Mesodermal cell (in vitro differentiated cells): ENCODE measurements around the gene GP1BB.

Experiments
- H3K27ac ChIP-seq: 2 replicates; pipeline ENCODE4 v1.7.0; 2013; ENCODE audit warnings: mild to moderate bottlenecking, low read depth, low read length, moderate library complexity; ENCODE audit not compliant: severe bottlenecking
- H3K36me3 ChIP-seq: 2 replicates; pipeline ENCODE4 v1.7.1; 2013; ENCODE audit warnings: mild to moderate bottlenecking, low read length, moderate library complexity; ENCODE audit not compliant: control insufficient read depth, insufficient read depth
- H3K4me1 ChIP-seq: one replicate; pipeline ENCODE4 v1.7.1; 2013; ENCODE audit warnings: mild to moderate bottlenecking, low read length; ENCODE audit not compliant: insufficient read depth, control insufficient read depth, poor library complexity, severe bottlenecking
- H3K4me3 ChIP-seq: 2 replicates; pipeline ENCODE4 v1.7.0; 2013; ENCODE audit warnings: low read length, control low read depth, mild to moderate bottlenecking; ENCODE audit not compliant: insufficient read depth, poor library complexity, severe bottlenecking; ENCODE audit errors: extremely low read depth
- H3K9me3 ChIP-seq: 2 replicates; pipeline ENCODE4 v1.7.1; 2013; ENCODE audit warnings: mild to moderate bottlenecking, low read length, moderate library complexity; ENCODE audit not compliant: control insufficient read depth
- WGBS, 2 experiments: methylation state at CpG; one replicate each; pipeline ENCODE4 v1.1.5; 2013; ENCODE audit warnings: missing lambda C conversion rate in 2 of 2; ENCODE audit not compliant: insufficient coverage in 2 of 2; 5-methylcytosine and 5-hydroxymethylcytosine counted together

Gene GP1BB

DNA sequence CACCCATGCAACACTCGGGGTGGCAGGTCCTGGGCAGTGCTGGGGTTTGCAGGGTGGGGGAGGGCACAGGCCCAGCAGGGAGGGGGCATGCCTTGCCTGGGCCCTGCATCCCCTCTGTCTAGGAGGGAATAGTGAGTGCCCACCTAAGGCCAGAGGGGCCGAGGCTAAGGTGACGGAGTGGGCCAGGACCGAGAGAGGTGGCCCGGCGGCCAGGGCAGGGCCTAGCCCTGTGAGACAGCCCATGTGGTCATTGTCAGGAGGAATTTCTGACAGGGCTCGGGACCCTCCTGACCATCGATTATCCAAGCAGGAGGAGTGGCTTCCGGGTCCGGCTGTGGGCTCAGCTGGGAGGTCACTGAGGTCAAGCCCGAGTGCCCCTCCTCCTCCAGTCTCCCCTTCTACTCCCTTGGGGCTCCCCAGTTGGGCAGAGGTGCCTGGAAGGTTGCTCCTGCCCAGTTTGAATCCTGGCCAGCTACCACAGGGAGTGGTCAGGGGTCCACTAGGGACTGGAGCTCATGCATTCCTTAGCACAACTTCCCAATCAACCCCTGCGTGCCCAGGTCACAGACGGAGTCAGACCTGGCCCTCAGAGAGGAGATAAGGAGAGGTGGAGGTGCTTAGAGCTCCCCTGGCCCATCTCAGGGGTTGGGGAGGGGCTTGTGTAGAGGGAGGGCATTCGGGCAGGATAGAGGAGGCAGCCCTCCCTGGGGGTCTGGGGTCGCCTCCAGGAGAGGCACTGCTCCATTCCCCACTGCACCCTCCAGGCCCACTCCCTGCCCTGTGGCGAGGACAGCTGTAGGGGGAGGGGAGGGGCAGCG, 14.7 kb downstream of the GP1BB start:
- Histone ChIP-seq H3K4me3 (no peak overlapping the region), H3K9me3 (no peaks in the 10 kb centered on the region), H3K4me1 (peaks cover 9% of the 10 kb centered on the region), H3K36me3 (no peaks in the 10 kb centered on the region), H3K27ac (no peak overlapping the region)
- WGBS, 2 experiments = 70 to 83% methylated on average over 11 of the region's 17 CpGs

DNA sequence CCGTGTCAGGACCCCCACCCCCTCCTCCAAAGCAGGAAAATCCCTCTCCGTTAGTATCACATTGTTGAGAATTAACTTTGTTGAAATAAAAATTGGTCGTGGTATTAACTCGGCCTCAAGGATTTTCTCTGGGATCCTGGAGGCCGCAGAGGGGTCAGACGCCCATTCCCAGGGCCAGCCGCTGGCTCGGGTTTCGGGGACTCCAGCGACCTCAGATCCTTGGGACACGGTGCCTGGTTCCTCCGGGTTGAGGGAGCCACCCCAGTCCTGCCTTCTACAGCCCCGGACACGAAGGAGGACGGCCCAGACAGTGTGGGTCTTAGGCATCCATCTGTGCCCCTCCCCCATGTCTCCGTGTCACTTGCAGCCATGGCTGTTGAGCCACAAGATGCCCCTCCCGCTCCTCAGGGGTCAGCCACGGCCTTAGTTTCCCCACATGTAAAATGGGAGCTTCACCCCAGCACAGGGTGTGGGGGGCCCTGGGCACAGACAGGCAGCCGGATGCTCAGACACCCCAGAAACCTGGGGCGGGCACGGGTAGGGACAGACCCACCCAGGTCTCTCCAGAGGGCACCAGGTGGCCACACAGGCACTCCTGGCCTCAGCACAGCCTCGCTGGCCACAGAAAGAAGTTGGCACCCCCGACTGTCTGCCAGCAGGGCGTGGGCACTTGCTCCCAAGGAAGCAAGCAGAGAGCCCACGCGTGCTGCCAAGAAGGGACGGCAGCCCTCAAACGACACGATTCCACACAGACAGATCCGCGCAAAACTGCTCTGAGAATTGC, 15.5 kb downstream of the GP1BB start:
- Histone ChIP-seq H3K4me1 (peaks cover 9% of the 10 kb centered on the region), H3K27ac (no peak overlapping the region), H3K9me3 (no peaks in the 10 kb centered on the region), H3K36me3 (no peaks in the 10 kb centered on the region), H3K4me3 (no peak overlapping the region)
- 84 to 86% methylated on average over 28 to 29 of the region's 31 CpGs for WGBS, 2 experiments

GRCh38 chr22:19739448-19739895, 16.1 kb downstream of the GP1BB start:
- no peaks in the 10 kb centered on the region for H3K36me3 ChIP-seq
- H3K27ac ChIP-seq = no peak overlapping the region
- WGBS, 2 experiments = 83 to 87% methylated on average over 11 to 14 of the region's 16 CpGs
- no peak overlapping the region for H3K4me3 ChIP-seq
- peaks cover 9% of the 10 kb centered on the region for H3K4me1 ChIP-seq
- H3K9me3 ChIP-seq = no peaks in the 10 kb centered on the region

DNA sequence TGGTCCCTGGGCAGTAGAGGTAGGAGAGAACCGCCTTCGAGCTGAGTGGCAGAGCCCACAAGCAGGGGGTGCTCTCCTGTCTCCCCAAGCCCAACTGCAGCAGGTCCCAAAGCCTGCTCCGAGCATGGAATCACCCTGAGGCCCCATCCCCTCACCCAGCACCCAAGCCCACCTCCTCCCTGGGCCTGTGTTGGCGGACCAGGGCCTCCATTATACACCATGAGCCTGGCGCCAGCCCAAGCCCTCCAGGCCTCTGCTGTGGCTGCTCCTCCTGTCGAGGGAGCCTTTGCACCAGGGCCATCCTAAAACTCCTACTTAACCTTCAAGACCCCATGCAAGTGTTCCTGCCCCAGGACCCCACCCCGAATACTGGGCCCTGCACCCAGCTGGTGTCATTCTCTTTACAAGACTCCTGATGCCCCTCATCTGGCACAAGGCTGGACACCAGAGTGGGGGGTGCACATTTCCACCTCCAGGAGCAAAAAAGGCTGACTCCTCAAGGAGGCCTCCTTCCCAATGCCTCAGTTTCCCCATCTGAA, 16.6 kb downstream of the GP1BB start:
- no peaks in the 10 kb centered on the region for H3K36me3 ChIP-seq
- no peak overlapping the region for H3K27ac ChIP-seq
- H3K4me3 ChIP-seq = no peak overlapping the region
- H3K4me1 ChIP-seq = peaks cover 9% of the 10 kb centered on the region
- no peaks in the 10 kb centered on the region for H3K9me3 ChIP-seq
- 91 to 92% methylated on average over 6 to 7 of the region's 7 CpGs for WGBS, 2 experiments

- Histone ChIP-seq H3K27ac (no peak overlapping the region), H3K4me3 (no peak overlapping the region), H3K9me3 (no peaks in the 10 kb centered on the region), H3K36me3 (no peaks in the 10 kb centered on the region), H3K4me1 (peaks cover 15% of the 10 kb centered on the region)
- 90 to 92% methylated on average over 13 to 15 of the region's 15 CpGs for WGBS, 2 experiments
Observed at GRCh38 chr22:19740586-19740985, 17.2 kb downstream of the GP1BB start.

DNA sequence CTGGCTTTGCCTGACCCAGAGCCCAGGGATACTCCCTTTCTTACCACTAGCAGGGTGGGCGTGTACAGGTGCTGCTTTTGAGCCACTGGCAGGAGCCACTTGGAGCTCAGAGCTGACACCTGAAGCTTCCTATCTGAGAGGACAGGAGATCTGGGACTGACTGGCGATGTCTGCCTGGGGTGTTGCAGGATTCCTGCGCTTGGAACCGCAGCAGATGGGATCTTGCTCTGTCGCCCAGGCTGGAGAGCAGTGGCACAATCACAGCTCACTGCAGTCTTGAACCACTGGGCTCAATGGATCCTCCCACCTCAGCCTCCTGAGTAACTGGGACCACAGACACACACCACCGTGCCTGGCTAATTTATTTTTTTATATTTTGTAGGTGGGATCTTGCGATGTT, 17.7 kb downstream of the GP1BB start:
- Histone ChIP-seq H3K9me3 (no peaks in the 10 kb centered on the region), H3K36me3 (no peaks in the 10 kb centered on the region), H3K27ac (no peak overlapping the region), H3K4me3 (no peak overlapping the region), H3K4me1 (peaks cover 20% of the 10 kb centered on the region)
- 90 to 100% methylated on average over 4 to 5 of the region's 7 CpGs for WGBS, 2 experiments

DNA sequence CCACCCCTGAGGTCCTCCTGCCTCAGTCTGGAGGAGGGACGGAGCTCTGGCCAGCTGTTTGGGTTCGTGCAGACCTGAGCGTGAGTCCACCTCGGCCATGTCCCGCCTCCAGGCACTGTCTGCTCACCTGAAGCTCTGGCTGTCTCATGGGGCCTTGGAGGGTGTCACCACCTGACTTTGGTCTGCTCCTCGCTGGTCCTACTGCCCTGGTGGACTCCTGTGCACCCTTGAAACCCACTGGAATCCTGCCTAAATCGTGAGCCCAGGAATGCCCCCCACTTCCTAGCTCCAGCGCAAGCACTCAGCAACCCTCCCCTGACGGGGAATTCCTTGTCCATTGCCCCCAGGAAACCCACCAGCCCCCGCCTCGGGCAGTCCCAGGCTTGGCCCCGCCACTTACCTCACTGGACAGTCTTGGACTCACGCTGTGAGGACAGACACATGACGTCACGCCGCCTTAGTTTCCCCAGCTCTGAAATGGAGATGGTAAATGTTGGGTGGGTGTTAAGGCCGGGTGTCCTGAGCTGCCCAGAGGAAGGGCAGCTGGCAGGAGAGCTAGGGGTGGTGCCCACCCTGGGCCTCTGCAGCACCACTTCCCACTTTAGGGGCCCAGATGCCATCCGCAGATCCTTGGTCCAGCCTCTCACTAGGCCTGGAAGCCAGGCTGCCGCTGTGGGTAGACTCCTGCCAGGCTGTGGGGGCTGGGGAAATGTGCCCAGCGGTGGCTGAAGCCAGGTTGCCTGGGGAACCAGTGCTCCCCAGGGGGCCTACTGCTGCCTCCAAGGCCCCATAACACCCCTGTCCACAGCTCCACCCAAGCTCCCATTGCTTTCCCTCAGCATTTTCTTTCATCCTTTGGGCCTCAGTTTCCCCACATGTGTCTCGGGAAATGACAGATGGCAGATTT, 19.1 kb downstream of the GP1BB start:
- Histone ChIP-seq H3K36me3 (no peaks in the 10 kb centered on the region), H3K4me3 (no peak overlapping the region), H3K4me1 (peaks cover 28% of the 10 kb centered on the region), H3K27ac (no peak overlapping the region), H3K9me3 (no peaks in the 10 kb centered on the region)
- WGBS, 2 experiments = 83 to 95% methylated on average over 15 to 17 of the region's 21 CpGs

DNA sequence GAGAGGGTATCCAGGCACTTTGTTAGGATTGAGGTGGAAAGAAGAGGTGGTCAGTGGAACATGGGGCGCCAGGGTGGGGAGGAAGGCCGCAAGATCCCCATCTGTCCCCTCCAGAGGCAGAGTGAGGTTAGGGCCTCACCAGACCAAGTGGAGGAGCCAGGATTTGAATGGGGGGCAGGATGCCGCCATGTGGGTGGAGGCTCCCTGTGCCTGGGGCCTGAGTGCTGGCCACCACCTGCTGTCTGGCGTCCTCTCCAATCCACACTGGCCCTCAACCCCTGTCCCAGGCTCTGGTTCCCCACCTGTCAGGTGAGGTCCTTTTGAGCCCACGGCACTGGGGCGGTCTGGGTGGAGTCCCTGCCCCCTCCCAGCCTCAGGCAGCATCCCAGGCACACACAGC, 19.7 kb downstream of the GP1BB start:
- Histone ChIP-seq H3K9me3 (no peaks in the 10 kb centered on the region), H3K4me3 (no peak overlapping the region), H3K27ac (no peak overlapping the region), H3K36me3 (no peaks in the 10 kb centered on the region), H3K4me1 (peaks cover 25% of the 10 kb centered on the region)
- 84 to 96% methylated on average over 6 of the region's 6 CpGs for WGBS, 2 experiments

- Histone ChIP-seq H3K4me1 (peaks cover 23% of the 10 kb centered on the region), H3K36me3 (no peaks in the 10 kb centered on the region), H3K27ac (no peak overlapping the region), H3K9me3 (no peaks in the 10 kb centered on the region), H3K4me3 (no peak overlapping the region)
- WGBS, 2 experiments = 86 to 92% methylated on average over 4 of the region's 4 CpGs
Observed at GRCh38 chr22:19743651-19744050, 20.3 kb downstream of the GP1BB start.

GRCh38 chr22:19744350-19745006, 21.1 kb downstream of the GP1BB start:
- H3K36me3 ChIP-seq = no peaks in the 10 kb centered on the region
- WGBS, 2 experiments = 92 to 95% methylated on average over 12 of the region's 13 CpGs
- H3K9me3 ChIP-seq = no peaks in the 10 kb centered on the region
- no peak overlapping the region for H3K27ac ChIP-seq
- H3K4me3 ChIP-seq = no peak overlapping the region
- H3K4me1 ChIP-seq = peaks cover 27% of the 10 kb centered on the region
